PC-3 (cell line): Measurements from ENCODE around the gene AATF. TPM values are rescaled to one million over a fixed set of nuclear protein-coding genes. Genes with fewer than 3 reads are reported as not detected.

Experiments used
- ATAC-seq: fragments of 200-7000 bp; cut with Tn5 transposase; 2 replicates; pipeline ENCODE4 v1.9.1; 2020; ENCODE audit warnings: mild to moderate bottlenecking, moderate library complexity
- BruUV-seq: library from RNA; stranded (reverse); fragments of 400-500 nt; replicated peaks from 2 replicates; lab custom pipeline; 2021; lab: Mats Ljungman, UMichigan
- CTCF ChIA-PET: fragments of 300-600 bp; sonication (Branson Sonifier 250); formaldehyde crosslinking; loops from one replicate; lab custom pipeline; 2022; ENCODE audit warnings: antibody characterized with exemption; lab: Charles Lee
- POLR2A ChIA-PET: fragments of 300-600 bp; sonication (Branson Sonifier 250); formaldehyde crosslinking; loops from one replicate; lab custom pipeline; 2022; ENCODE audit warnings: antibody characterized with exemption; ENCODE audit not compliant: unreplicated experiment; lab: Charles Lee
- DNase-seq: peaks from one replicate; pipeline ENCODE4 v3.0.0-alpha.2; 2015
- H2AFZ ChIP-seq: fragments of 300-600 bp; sonication (generic); 2 replicates; pipeline ENCODE4 v1.6.0; 2016; ENCODE audit warnings: antibody characterized with exemption, low read length
- H3F3A ChIP-seq: fragments of 300-600 bp; sonication (generic); one replicate; pipeline ENCODE4 v1.6.0; 2017; ENCODE audit warnings: antibody characterized with exemption, low read length, control low read depth, mild to moderate bottlenecking; ENCODE audit not compliant: unreplicated experiment
- H3K27ac ChIP-seq: fragments of 300-600 bp; sonication (generic); 2 replicates; pipeline ENCODE4 v1.5.1; 2016; ENCODE audit warnings: mild to moderate bottlenecking, low read length
- H3K27me3 ChIP-seq: fragments of 300-600 bp; sonication (generic); 2 replicates; pipeline ENCODE4 v1.6.1; 2016; ENCODE audit warnings: low read length, mixed read lengths
- H3K36me3 ChIP-seq: fragments of 300-600 bp; sonication (generic); 2 replicates; pipeline ENCODE4 v1.6.1; 2016; ENCODE audit warnings: low read depth, mixed run types, low read length, mixed read lengths
- H3K4me1 ChIP-seq: fragments of 300-600 bp; sonication (generic); 2 replicates; pipeline ENCODE4 v1.5.1; 2016; ENCODE audit warnings: low read length; ENCODE audit not compliant: insufficient read depth
- H3K4me2 ChIP-seq: fragments of 300-600 bp; sonication (generic); 2 replicates; pipeline ENCODE4 v1.6.0; 2016; ENCODE audit warnings: low read length
- H3K4me3 ChIP-seq: fragments of 300-600 bp; sonication (generic); 2 replicates; pipeline ENCODE4 v1.5.1; 2016; ENCODE audit warnings: mild to moderate bottlenecking, low read length, mixed read lengths
- H3K79me2 ChIP-seq: fragments of 300-600 bp; sonication (generic); 2 replicates; pipeline ENCODE4 v1.6.1; 2017; ENCODE audit warnings: low read length, mixed read lengths
- H3K9ac ChIP-seq: fragments of 300-600 bp; sonication (generic); 2 replicates; pipeline ENCODE4 v1.6.0; 2016; ENCODE audit warnings: mild to moderate bottlenecking, low read length
- H3K9me2 ChIP-seq: fragments of 300-600 bp; sonication (generic); replicated peaks from 2 replicates; pipeline ENCODE4 v1.6.1; 2016; ENCODE audit warnings: mixed run types, low read length, mixed read lengths
- H3K9me3 ChIP-seq: fragments of 300-600 bp; sonication (generic); 2 replicates; pipeline ENCODE4 v1.6.1; 2016; ENCODE audit warnings: low read length, mixed read lengths
- H4K20me1 ChIP-seq: fragments of 300-600 bp; sonication (generic); 2 replicates; pipeline ENCODE4 v1.6.1; 2016; ENCODE audit warnings: low read length, mixed read lengths
- EZH2 ChIP-seq: fragments of 300-600 bp; sonication (generic); IDR thresholded peaks from one replicate; pipeline ENCODE4 v1.6.1; 2017; ENCODE audit warnings: antibody characterized with exemption, mild to moderate bottlenecking, low read length; ENCODE audit not compliant: unreplicated experiment
- EZH2phosphoT487 ChIP-seq: fragments of 300-600 bp; sonication (generic); IDR thresholded peaks from 2 replicates; pipeline ENCODE4 v1.6.1; 2018; ENCODE audit warnings: mild to moderate bottlenecking, antibody characterized with exemption, low read length, borderline replicate concordance
- intact Hi-C: fragments of 100-400 bp; cut with micrococcal nuclease; formaldehyde crosslinking; loops from 2 replicates; pipeline ENCODE4 v1.9.0; 2023
- total RNA-seq: library from RNA; depleted of rRNA; stranded (reverse); fragments of >200 nt; gene quantifications from 2 replicates; pipeline ENCODE4 v1.2.3, GENCODE V29; 2014
- TF ChIP-seq, protein P1 (sequence below): fragments of 300-600 bp; sonication (generic); conservative IDR thresholded peaks from 2 replicates; pipeline ENCODE4 v1.5.1; 2017; ENCODE audit warnings: antibody characterized with exemption, low read depth, mild to moderate bottlenecking, low read length

AATF gene
- total RNA-seq, 1 experiment from 2014 or later: 25.5 TPM

DNA sequence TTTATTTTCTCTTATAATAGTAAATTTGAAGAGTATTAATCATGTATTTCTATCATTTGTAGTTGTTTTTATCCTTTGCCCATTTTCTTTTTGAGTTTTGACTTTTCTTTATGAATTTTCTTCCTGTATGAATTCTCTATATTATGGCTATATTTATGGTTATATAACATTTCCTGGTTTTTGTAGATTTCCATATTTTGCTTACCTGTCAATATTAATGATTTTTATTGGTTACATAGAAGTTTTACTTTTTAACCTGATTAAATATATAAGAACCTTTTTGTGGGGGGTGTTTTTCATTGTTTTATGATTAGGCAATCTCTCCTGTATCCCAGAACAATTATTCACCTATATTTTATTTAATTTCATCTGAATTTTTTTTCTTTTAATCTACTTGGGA lies 93.2 kb downstream of the AATF start:
- Histone ChIP-seq H3K4me3 (no peak overlapping the region), H3K79me2 (no peaks in the 10 kb centered on the region), H3K36me3 (no peaks in the 10 kb centered on the region), H3K27me3 (no peaks in the 10 kb centered on the region), H3K4me2 (no peak overlapping the region), H3K9ac (no peak overlapping the region), H3K27ac (no peak overlapping the region), H4K20me1 (no peaks in the 10 kb centered on the region), H3F3A (no peaks in the 10 kb centered on the region), H3K4me1 (no peaks in the 10 kb centered on the region), H3K9me3 (no peaks in the 10 kb centered on the region), H2AFZ (no peak overlapping the region), H3K9me2 (no peaks in the 10 kb centered on the region)
- no peak for ATAC-seq
- intact Hi-C loops: no loop called here
- DNase-seq: no peak
- ChIA-PET POLR2A (no interaction called here), CTCF (interaction anchor here (0.6 kb wide), 1 partner anchor 157 kb away, joined by 4 read pairs; no protein-coding TSS in a partner anchor)
- no TSS peak for BruUV-seq
- TF ChIP-seq EZH2phosphoT487 (no peak), EZH2 (no peak)
- TF ChIP-seq, protein P1, sequence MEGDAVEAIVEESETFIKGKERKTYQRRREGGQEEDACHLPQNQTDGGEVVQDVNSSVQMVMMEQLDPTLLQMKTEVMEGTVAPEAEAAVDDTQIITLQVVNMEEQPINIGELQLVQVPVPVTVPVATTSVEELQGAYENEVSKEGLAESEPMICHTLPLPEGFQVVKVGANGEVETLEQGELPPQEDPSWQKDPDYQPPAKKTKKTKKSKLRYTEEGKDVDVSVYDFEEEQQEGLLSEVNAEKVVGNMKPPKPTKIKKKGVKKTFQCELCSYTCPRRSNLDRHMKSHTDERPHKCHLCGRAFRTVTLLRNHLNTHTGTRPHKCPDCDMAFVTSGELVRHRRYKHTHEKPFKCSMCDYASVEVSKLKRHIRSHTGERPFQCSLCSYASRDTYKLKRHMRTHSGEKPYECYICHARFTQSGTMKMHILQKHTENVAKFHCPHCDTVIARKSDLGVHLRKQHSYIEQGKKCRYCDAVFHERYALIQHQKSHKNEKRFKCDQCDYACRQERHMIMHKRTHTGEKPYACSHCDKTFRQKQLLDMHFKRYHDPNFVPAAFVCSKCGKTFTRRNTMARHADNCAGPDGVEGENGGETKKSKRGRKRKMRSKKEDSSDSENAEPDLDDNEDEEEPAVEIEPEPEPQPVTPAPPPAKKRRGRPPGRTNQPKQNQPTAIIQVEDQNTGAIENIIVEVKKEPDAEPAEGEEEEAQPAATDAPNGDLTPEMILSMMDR: no peak

DNA sequence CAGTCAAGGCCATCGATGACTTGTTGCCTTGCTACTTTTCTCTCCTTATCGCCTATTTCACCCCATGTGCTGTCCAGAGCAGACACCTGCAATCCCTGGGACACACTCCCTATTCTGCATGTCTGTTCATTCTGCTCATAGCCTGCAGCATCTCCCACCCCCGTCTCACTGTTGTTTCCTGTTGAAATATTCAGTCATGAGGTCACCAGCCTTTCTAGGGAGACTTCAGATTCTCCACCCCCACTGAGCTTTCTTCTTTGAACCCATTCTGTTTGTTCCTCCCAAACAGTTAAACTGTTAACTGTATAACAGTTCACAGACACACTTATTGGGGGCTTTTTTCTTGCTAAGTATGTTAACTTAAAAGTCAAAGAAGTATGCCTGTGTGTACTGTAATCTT lies 94.4 kb downstream of the AATF start:
- Histone ChIP-seq H3K4me2 (no peak overlapping the region), H2AFZ (no peak overlapping the region), H3K9me3 (no peaks in the 10 kb centered on the region), H3K36me3 (no peaks in the 10 kb centered on the region; the same call in 1 of the 2 replicates), H3K79me2 (no peaks in the 10 kb centered on the region), H3K4me3 (no peak overlapping the region), H3K27me3 (no peaks in the 10 kb centered on the region), H3F3A (no peaks in the 10 kb centered on the region), H4K20me1 (no peaks in the 10 kb centered on the region), H3K27ac (no peak overlapping the region), H3K4me1 (no peaks in the 10 kb centered on the region), H3K9ac (no peak overlapping the region), H3K9me2 (no peaks in the 10 kb centered on the region)
- ATAC-seq: no peak
- CTCF ChIA-PET: no interaction called here
- POLR2A ChIA-PET: no interaction called here
- BruUV-seq: no TSS peak
- TF ChIP-seq, protein P1: no peak
- TF ChIP-seq EZH2phosphoT487 (no peak), EZH2 (no peak)
- no peak for DNase-seq
- intact Hi-C loops: no loop called here

DNA sequence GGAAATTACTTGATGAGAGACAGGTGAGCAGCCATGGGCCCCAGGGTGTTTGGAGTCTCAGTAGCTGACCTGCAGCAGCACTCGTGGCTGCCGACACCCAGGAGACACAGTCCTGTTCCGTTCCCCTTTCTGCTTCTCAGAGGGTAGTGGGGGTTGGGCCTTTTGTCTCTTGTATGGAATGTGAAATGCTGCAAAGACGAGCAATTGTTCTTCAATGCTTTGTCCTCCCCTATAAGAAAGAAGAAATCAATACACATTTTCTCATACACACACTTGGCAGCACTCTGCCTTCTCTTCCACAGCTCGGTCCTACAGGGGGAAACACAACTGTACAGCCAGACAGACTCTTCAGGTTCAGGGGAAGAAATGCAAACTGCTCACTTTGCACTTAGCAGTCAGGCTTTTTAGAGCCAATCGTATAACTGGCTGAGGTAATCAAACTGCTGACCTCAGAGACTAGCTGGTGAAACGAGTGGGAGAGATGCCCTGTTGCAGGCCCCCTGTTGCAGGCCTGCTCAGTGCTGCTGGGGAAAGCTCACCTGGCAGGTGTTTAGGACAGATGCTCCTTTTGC lies 96.7 kb downstream of the AATF start:
- TF ChIP-seq EZH2phosphoT487 (no peak), EZH2 (no peak)
- TF ChIP-seq, protein P1: no peak
- H3K9me2 ChIP-seq: no peaks in the 10 kb centered on the region
- no peaks in the 10 kb centered on the region for H3F3A ChIP-seq
- DNase-seq (no peak), ATAC-seq (no peak)
- H3K79me2 ChIP-seq: no peaks in the 10 kb centered on the region
- H4K20me1 ChIP-seq: no peaks in the 10 kb centered on the region
- CTCF ChIA-PET: no interaction called here
- H3K36me3 ChIP-seq: no peaks in the 10 kb centered on the region; the same call in 1 of the 2 replicates
- POLR2A ChIA-PET: no interaction called here
- no peak overlapping the region for H3K4me3 ChIP-seq
- BruUV-seq: no TSS peak
- H3K9ac ChIP-seq: no peak overlapping the region
- intact Hi-C loops: loop anchor here (5.0 kb wide), 1 partner anchor 68 kb away; no protein-coding TSS in a partner anchor
- no peaks in the 10 kb centered on the region for H3K9me3 ChIP-seq
- no peaks in the 10 kb centered on the region for H3K27me3 ChIP-seq
- H3K4me1 ChIP-seq: no peaks in the 10 kb centered on the region
- no peak overlapping the region for H2AFZ ChIP-seq
- H3K27ac ChIP-seq: no peak overlapping the region
- H3K4me2 ChIP-seq: no peak overlapping the region
